Activated T-cell treated with anti-CD3 and anti-CD28 coated beads, Interleukin-2, amount 50 U/mL, for 48 hours (primary cell): Measurements from ENCODE around the gene ASCL1.

Source experiments
- DNase-seq, 2 experiments: peaks; one replicate each; pipeline ENCODE4 v3.0.0-alpha.2; 2020

Gene ASCL1

DNA sequence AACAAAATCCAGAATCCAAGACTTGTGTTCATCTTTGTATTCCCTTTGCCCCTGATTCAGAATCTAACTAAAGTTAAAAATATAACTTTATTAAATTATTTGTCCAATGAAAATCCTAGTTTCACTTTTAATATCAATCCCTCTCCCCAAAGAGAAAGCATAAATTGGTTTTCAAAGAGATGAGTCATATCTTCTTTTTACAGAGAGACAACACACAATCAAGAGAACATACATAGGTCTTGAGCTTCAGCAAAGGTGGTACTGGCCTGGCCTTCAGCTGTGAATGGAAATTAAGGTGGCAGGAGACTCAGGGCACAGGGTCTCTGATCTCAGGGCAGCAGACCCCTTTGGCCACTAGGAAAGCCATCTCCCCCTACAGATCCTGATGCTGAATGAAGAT, 4.3 kb upstream of the ASCL1 start:
- DNase-seq: no peak

GRCh38 chr12:102954134-102954533, 3.3 kb upstream of the ASCL1 start:
- DNase-seq: no peak

DNA sequence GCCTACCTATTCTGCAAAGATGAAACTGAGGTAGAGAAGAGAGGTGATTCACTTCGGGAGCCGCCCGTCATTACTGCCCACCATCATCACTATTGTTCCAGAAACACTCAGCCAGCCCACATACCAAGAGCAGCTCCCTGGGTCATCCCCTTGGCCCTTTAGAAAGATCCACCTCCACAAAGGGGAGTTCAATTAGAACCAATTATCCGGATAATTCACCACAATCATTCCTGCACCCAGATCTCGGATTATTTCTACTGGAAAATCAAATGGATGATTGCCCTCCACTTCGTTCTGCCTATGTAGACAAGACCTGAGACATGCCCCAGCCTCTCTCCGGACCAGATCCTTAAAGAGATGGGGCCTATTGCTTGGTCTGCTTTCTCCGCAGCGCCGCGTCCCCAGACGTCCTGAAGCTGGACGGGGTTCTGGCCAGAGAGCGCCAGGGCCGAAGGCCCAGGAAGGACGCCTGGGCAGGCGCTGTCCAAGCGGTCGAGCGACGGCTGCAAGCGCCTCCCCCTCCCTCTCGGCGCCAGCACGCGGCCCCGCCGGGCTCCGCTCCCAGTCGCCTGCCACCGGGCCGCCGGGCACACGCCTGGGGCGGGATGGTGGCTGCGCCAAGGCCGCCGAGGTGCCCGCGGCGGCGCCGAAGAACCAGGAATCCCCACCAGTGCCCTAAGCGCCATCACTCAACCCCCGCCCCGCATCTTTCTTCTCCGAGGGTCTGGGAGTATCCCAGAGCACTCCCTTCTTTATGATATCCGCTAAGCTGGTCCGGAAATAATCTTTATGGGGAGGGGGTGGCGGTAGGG, 1.3 kb upstream of the ASCL1 start:
- no peak for DNase-seq

GRCh38 chr12:102956738-102957327, 641 bp upstream of the ASCL1 start:
- no peak for DNase-seq

- DNase-seq: peak; percentile 34 to 52
Measured at GRCh38 chr12:102958073-102958829, 777 bp downstream of the ASCL1 start.

- DNase-seq: no peak
Measured at GRCh38 chr12:102958830-102959176, 1.3 kb downstream of the ASCL1 start.

- no peak for DNase-seq
Measured at GRCh38 chr12:102959391-102959790, 1.9 kb downstream of the ASCL1 start.

DNA sequence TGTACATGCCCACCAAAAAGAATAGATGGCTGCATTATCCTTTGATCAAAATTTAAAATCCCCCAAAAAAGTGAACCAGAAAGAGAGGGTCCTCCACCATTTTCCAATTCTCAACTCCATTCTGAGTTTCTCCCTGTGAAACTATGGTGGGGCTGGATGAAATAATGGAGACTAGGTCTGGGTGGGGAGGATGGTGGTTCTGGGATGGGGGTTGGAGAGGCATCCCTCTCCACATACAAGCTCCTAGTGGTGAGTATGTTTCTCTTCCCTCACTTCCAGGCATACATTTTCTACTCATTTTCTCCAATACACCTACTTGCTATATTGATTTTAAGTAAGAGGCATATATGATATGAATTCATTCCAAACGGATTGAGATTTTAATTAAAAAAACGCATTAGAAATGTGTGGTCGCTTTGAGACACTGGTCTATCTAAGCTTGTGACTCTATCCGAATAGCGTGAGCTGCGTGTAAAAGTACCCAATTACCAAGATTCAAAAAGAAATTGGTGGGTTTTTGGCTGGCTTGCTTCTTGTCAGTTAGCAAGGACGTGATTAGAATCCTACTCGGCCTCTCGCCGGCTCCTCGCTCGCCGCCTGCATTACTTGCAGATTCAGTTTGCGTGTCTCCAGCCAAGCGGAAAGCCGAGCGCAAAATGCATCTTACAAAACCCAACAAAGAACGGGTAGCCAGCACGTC, 3.4 kb downstream of the ASCL1 start:
- no peak for DNase-seq

GRCh38 chr12:102961466-102961855, 4.0 kb downstream of the ASCL1 start:
- no peak for DNase-seq

DNA sequence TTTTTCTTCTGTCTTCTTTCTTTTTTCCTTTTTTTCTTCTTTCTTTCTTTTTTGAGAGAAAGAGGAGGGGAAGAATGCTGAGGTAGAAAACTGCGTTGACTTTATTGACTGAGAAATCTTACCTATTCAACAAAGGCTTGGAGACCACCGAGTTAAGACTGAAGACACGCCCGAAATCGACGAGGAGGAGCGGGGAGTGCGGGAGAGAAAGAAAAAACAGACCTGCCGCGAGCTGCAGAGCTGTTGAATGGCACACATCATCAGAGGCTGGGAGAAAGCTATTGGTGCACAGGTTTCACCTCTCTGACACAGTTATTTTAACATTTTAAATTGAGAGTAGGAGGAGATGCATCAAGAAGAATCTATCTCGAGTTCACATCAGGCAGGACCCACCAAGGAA, 5.1 kb downstream of the ASCL1 start:
- DNase-seq: no peak

DNA sequence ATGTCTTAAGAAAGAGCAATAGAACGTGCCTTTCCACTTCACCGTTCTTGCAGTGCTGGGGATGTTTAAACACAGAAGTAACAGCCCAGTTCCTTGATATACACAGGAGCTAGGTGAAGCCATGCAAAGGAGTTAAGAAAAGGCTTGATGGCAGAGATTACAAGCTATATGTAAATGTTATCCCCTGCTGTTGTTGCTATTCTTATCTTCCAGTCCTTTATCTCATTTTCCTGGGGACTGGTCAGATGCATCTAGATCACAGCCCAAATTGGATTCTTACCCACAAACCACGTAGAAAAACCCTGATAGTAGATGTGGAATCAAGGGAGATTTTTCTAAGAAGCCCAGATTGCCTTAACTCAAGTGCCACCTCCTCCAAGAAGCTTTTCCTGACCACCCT, 5.5 kb downstream of the ASCL1 start:
- DNase-seq: no peak

DNA sequence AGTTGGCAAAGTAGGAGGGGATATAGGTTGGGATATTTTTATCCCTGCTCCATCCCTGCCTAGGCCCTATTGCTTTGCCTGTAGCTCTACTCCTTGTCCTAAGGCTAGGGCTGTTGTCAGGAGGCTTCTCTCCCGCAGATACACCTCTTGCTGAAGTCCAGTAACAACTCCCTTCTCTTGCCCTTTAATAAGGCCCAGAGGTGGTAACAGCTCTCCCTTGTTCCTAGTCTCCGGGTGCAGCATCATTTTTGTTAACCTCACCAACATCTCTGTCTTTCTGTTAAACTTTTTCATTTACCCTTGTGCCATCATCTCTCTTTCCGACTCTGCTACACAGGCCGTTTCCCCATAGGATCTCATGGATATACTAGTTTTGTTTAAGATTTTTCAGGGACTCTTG, 6.3 kb downstream of the ASCL1 start:
- no peak for DNase-seq

GRCh38 chr12:102964872-102965271, 7.4 kb downstream of the ASCL1 start:
- no peak for DNase-seq

DNA sequence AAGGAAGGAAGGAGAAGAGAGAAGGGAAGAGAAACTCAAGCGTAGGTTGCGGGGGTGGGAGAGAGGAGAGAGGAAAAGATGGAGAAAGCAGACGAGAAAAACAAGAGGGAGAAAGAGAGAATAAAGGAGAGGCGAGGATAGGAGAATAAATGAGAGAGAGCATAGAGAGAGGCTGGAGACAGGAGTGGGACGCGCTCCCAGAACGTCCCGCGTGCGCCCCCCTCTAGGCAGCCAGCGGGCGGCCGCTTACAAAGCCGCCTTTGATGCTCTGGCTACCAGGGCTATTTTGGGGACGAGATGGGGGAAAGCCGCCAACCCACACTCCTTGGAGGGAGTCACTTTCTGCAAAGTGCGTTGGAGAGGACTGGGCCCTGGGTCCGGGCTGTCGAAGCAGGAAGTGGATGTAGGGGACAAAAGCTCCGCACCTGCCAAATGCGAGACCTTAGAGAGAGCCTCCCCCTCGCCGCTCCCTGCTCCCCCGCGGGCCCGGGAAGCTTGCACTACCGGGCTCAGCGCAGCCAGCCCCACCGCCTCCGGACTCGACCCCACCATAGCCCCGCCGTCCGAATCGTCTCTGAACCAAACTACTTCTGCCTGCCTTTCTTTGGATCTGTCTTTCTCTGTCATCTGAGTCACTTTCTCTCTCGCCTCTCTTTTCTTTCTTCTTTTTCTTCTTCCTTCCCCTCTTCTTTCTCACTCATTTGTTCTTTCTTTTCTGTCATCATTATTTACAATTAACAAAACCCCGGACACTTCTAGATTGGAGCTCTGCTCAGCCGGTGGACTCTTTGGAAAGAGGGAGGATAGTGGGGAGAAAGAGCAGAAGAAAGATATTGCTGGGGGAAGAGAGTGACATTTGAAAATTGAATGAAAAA, 8.0 kb downstream of the ASCL1 start:
- no peak for DNase-seq

DNA sequence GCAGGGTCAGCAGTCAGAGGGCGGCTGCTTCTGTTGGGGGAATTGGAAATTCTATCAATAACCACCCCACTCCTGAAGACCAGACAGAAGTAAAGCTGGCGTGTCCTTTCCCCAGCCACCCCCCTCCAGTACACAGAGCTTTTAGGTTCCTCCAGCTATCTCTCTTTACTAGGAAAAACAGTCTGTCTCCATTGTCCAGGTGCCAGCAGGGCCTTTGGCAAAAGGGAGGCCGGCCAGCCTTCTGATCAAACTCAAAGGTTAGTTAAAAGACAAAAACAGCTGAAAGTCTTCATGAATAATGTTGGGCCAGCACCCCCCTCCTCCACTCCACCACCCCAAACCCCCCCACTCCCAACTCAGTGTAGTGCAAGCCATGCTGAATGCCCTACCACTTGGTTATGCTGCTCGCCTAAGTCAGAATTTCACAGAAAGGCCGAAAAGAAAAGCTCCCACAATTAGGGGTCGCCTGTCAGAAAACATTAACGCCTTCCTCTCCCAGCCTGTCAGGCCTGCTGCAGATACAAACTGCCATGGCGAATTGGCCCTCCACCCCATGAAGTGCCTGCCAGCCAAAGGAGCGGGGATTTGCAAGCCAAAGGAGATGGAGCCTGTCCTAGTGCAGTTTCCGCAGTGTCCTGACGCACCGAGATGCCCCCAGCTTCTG, 8.9 kb downstream of the ASCL1 start:
- no peak for DNase-seq

DNA sequence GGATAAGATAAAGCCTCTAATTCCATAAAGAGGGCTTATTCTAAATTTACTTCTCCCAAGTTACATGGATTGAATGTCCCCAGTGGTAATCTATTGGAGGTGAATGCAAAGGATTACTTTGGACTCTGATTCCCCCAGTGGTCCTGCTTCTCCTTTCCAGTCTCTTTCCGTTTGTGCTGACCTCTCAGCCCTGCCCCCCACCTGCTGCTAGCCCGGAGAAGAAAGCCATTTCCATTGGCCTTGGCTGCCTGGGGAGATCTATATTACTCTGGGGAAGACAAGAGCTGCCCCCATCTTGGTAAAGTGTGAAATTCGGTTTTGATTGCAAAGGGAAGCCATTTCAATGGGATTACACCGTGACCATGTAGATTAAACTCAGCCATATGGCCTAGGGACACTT, 13.3 kb downstream of the ASCL1 start:
- DNase-seq: no peak

DNA sequence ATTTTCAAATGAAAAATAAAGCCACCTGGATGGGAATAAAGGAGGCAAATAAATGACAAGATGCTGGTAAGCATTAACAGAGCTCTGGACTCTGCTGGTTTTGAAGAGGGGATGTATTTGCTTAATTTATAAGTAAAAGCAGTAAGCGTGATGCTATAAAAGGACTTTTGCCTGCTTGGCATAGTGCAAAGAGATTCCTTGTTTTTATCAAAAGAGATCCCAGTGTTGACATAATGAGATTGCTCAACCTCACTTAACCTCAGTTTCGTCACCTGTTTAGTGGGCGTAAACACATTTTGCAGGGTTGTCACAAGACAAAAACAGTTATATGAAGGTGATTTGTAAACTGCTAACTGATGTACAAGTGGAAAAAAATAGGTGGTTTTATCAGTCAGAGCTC, 13.8 kb downstream of the ASCL1 start:
- DNase-seq: no peak

GRCh38 chr12:102973583-102973982, 16.1 kb downstream of the ASCL1 start:
- DNase-seq: no peak

GRCh38 chr12:102976609-102977280, 19.3 kb downstream of the ASCL1 start:
- no peak for DNase-seq

DNA sequence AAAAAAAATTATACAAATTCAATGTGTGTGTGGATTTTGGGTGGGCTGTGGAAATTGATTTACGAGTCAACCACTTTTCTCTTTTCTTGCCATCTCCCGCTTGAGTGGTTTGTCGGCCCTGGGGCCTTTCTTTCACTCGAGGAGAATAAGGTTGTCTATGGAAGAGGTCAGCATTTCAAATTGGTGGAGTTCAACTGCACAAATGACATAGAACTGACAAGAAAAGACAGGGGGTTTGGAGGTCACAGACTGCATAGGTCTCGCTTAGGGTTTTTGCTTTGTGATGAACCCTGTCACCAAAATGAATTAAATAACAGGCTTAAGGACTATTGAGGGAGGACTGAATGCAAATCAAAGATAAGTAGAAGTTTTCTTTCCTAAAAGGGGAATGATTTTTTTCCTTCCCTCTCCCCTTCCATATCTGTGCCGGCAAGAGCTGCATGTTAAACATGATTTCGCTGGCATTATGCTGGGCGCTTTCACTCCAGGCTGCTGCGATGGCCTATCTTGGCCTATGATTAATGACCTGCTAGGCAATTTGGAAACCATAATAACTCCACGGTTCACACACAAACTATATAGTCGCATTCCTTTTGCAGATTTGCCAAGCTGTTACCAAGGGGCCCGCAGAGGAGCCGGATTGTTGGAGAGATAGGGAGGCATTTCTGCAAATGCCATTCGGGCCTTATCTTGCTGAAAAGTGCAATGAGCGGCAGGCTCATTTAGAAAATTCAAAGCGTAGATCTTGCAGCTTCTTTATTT, 20.7 kb downstream of the ASCL1 start:
- no peak for DNase-seq

DNA sequence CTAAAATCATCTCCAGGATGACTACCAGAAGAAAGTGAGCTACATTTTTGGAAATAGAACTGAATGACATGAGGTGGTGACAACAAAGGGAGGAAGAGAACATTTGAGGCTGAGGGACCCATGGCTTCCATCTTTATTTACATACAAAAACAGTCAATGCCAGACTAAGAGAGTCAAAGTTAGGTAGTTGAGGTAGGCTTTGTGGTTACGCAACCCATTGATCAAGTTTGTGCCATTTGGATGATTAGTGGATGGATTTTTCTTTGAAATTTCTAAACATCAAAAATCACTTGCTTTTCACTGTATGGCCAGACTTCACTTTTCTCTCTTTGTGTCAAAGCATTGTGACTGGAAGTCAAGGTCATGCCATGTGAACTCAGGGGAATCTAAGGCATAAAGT, 22.9 kb downstream of the ASCL1 start:
- DNase-seq: no peak
